ENCODE data around the gene ANXA3.
"Not testable (repeated sequence)": the region's sequence is repeated elsewhere in the genome, so short reads cannot be mapped to it uniquely, and the experiment has no call there.

The ANXA3 gene

GRCh38 chr4:78551420-78552351 lies at the start of gene ANXA3:
Gene ANXA3 (plus strand): TSS chr4:78551770. CDS start chr4:78554474, 2,704 bp downstream.
- peak; percentile 14 for DNase-seq

GRCh38 chr4:78506260-78506659 lies 45.3 kb upstream of the ANXA3 start:
- not testable (repeated sequence) for DNase-seq

GRCh38 chr4:78509043-78509442 lies 42.5 kb upstream of the ANXA3 start:
- no peak for DNase-seq

GRCh38 chr4:78510108-78510507 lies 41.5 kb upstream of the ANXA3 start:
- no peak for DNase-seq

GRCh38 chr4:78510681-78511080 lies 40.9 kb upstream of the ANXA3 start:
- DNase-seq, result no peak

- DNase-seq, result no peak
These were observed 39.1 kb upstream of the ANXA3 start for GRCh38 chr4:78512357-78512920.

GRCh38 chr4:78513411-78513975 lies 38.1 kb upstream of the ANXA3 start:
- no peak for DNase-seq

GRCh38 chr4:78517050-78517652 lies 34.4 kb upstream of the ANXA3 start:
- peak; percentile 10 for DNase-seq

GRCh38 chr4:78518561-78518960 lies 33.0 kb upstream of the ANXA3 start:
- no peak for DNase-seq

- no peak for DNase-seq
These were observed 31.6 kb upstream of the ANXA3 start for GRCh38 chr4:78519962-78520361.

- no peak for DNase-seq
These were observed 30.8 kb upstream of the ANXA3 start for GRCh38 chr4:78520808-78521226.

GRCh38 chr4:78524009-78524408 lies 27.6 kb upstream of the ANXA3 start:
- DNase-seq, result no peak

- no peak for DNase-seq
These were observed 26.0 kb upstream of the ANXA3 start for GRCh38 chr4:78525559-78525958.

GRCh38 chr4:78527103-78527502 lies 24.5 kb upstream of the ANXA3 start:
- DNase-seq, result no peak

GRCh38 chr4:78527555-78527954 lies 24.0 kb upstream of the ANXA3 start:
- DNase-seq, result no peak

- DNase-seq, result no peak
These were observed 23.2 kb upstream of the ANXA3 start for GRCh38 chr4:78528327-78528726.

- no peak for DNase-seq
These were observed 21.9 kb upstream of the ANXA3 start for GRCh38 chr4:78529569-78530209.

GRCh38 chr4:78532046-78532445 lies 19.5 kb upstream of the ANXA3 start:
- DNase-seq, result no peak

GRCh38 chr4:78533854-78534253 lies 17.7 kb upstream of the ANXA3 start:
- DNase-seq, result no peak

GRCh38 chr4:78534286-78534955 lies 17.1 kb upstream of the ANXA3 start:
- DNase-seq, result no peak

GRCh38 chr4:78542373-78542772 lies 9.2 kb upstream of the ANXA3 start:
- DNase-seq, result no peak

GRCh38 chr4:78543424-78544125 lies 8.0 kb upstream of the ANXA3 start:
- DNase-seq, result peak; percentile 3
